OCI-LY3 (cell line): ENCODE results near the gene UBXN1.

ENCODE experiments used
- H2AFZ ChIP-seq: fragments of 200-600, 300-600 bp; shearing (Covaris generic); 2 replicates; pipeline ENCODE4 v1.6.0; 2014; ENCODE audit warnings: antibody characterized with exemption, low read depth, low read length
- H3K27ac ChIP-seq: fragments of 200-600, 300-600 bp; sonication (generic); 2 replicates; pipeline ENCODE4 v1.5.1; 2014; ENCODE audit warnings: mild to moderate bottlenecking, low read length, moderate library complexity, mixed read lengths
- H3K27me3 ChIP-seq: fragments of 200-600, 300-600 bp; sonication (generic); 2 replicates; pipeline ENCODE4 v1.6.1; 2014; ENCODE audit warnings: low read depth, low read length, mixed read lengths
- H3K36me3 ChIP-seq: fragments of 200-600, 300-600 bp; sonication (generic); replicated peaks from 2 replicates; pipeline ENCODE3; 2014; ENCODE audit warnings: low read depth, low read length, mixed read lengths
- H3K4me1 ChIP-seq: fragments of 300-600, 200-600 bp; sonication (generic); 2 replicates; pipeline ENCODE4 v1.6.1; 2014; ENCODE audit warnings: low read length, mixed read lengths
- H3K4me2 ChIP-seq: fragments of 200-600, 300-600 bp; sonication (generic); 2 replicates; pipeline ENCODE4 v1.6.1; 2014; ENCODE audit warnings: low read length, mixed read lengths
- H3K4me3 ChIP-seq: fragments of 300-600, 200-600 bp; sonication (generic); 2 replicates; pipeline ENCODE4 v1.5.1; 2014; ENCODE audit warnings: antibody characterized with exemption, mild to moderate bottlenecking, low read length, moderate library complexity
- H3K79me2 ChIP-seq: fragments of 300-600, 200-600 bp; shearing (Covaris generic); 2 replicates; pipeline ENCODE4 v1.6.1; 2014; ENCODE audit warnings: mild to moderate bottlenecking, low read length, mixed read lengths
- H3K9ac ChIP-seq: fragments of 300-600, 200-600 bp; shearing (Covaris generic); 2 replicates; pipeline ENCODE4 v1.6.0; 2014; ENCODE audit warnings: mild to moderate bottlenecking, low read length, moderate library complexity
- H3K9me3 ChIP-seq: fragments of 200-600, 300-600 bp; shearing (Covaris generic); 2 replicates; pipeline ENCODE4 v1.6.1; 2014; ENCODE audit warnings: low read length, mixed read lengths; ENCODE audit not compliant: insufficient read depth
- H4K20me1 ChIP-seq: fragments of 200-600, 300-600 bp; sonication (generic); 2 replicates; pipeline ENCODE4 v1.6.1; 2016; ENCODE audit warnings: low read length, mixed read lengths; ENCODE audit not compliant: insufficient read depth
- EZH2phosphoT487 ChIP-seq: fragments of 200-600 bp; shearing (Covaris generic); IDR thresholded peaks from 2 replicates; pipeline ENCODE4 v1.6.1; 2018; ENCODE audit warnings: antibody characterized with exemption, mixed run types, low read depth
- TF ChIP-seq, protein P1 (sequence below): fragments of 200-600, 300-600 bp; sonication (generic); IDR thresholded peaks from 2 replicates; pipeline ENCODE4 v1.5.1; 2014; ENCODE audit warnings: antibody characterized with exemption, low read length, low read depth

Gene UBXN1

DNA sequence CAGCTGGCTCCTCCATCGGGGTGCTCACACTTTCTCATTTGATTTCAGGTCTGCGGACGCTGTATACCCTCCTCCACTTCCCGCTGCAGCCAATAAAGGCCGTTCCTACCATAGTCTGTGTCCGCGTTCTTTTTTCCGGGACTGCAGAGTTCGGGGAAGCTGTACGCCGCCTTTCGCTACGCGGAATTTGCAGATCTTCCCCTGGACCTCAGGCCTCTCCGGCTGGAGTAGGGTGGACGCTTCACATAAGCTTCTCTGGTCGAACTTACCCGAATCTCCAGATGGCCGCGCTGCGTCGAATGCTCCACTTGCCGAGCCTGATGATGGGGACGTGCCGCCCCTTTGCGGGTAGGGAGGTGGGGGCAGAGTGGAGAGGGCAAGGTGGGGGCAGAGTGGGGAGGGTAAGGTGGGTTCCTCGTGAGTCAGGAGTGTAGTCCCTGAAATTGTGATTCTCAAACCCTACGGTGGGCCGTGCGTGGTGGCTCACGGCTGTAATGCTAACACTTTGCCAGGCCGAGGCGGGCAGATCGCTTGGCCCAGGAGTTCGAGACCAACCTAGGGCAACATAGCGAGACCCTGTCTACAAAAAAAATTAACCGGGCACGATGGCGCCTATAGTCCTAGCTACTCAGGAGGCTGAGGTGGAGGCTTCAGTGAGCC is 13.1 kb downstream of the UBXN1 start:
- H3K4me1 ChIP-seq = peaks cover 20% of the 10 kb centered on the region
- no peaks in the 10 kb centered on the region for H3K27me3 ChIP-seq
- H4K20me1 ChIP-seq = no peaks in the 10 kb centered on the region
- peak overlapping the region; percentile 90 for H3K4me2 ChIP-seq
- no peaks in the 10 kb centered on the region for H3K9me3 ChIP-seq
- peaks cover 65% of the 10 kb centered on the region for H3K79me2 ChIP-seq
- H3K27ac ChIP-seq = peak overlapping the region; percentile 85
- H3K36me3 ChIP-seq = peaks cover 36% of the 10 kb centered on the region
- peak overlapping the region; percentile 88 for H3K4me3 ChIP-seq
- no peak overlapping the region for H2AFZ ChIP-seq
- peak overlapping the region; percentile 95 for H3K9ac ChIP-seq
- TF ChIP-seq, protein P1, sequence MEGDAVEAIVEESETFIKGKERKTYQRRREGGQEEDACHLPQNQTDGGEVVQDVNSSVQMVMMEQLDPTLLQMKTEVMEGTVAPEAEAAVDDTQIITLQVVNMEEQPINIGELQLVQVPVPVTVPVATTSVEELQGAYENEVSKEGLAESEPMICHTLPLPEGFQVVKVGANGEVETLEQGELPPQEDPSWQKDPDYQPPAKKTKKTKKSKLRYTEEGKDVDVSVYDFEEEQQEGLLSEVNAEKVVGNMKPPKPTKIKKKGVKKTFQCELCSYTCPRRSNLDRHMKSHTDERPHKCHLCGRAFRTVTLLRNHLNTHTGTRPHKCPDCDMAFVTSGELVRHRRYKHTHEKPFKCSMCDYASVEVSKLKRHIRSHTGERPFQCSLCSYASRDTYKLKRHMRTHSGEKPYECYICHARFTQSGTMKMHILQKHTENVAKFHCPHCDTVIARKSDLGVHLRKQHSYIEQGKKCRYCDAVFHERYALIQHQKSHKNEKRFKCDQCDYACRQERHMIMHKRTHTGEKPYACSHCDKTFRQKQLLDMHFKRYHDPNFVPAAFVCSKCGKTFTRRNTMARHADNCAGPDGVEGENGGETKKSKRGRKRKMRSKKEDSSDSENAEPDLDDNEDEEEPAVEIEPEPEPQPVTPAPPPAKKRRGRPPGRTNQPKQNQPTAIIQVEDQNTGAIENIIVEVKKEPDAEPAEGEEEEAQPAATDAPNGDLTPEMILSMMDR = peak; percentile 15; the same call in 1 of the 2 replicates
- no peak for TF ChIP-seq EZH2phosphoT487

- Histone ChIP-seq H3K4me2 (peak within 1 kb of the TSS; percentile 90), H3K4me3 (peak within 1 kb of the TSS; percentile 88), H3K4me1 (peaks cover 20% of the 10 kb centered on the region), H3K27ac (peak within 1 kb of the TSS; percentile 85), H3K79me2 (peaks cover 60% of the 10 kb centered on the region), H4K20me1 (no peaks in the 10 kb centered on the region), H2AFZ (peak within 1 kb of the TSS; percentile 74), H3K9me3 (no peaks in the 10 kb centered on the region), H3K36me3 (peaks cover 36% of the 10 kb centered on the region), H3K27me3 (no peaks in the 10 kb centered on the region), H3K9ac (peak within 1 kb of the TSS; percentile 95)
- TF ChIP-seq, protein P1 = no peak
- TF ChIP-seq EZH2phosphoT487 = no peak
These were observed 13.7 kb downstream of the UBXN1 start, which contains the start of the genes C11orf98 and CSKMT for GRCh38 chr11:62665075-62665598. TSS of gene C11orf98 (minus strand) at chr11:62665210. CDS start at chr11:62665169, 41 bp downstream. TSS of gene CSKMT (plus strand) at chr11:62665312. CDS start at chr11:62665880, 568 bp downstream.

DNA sequence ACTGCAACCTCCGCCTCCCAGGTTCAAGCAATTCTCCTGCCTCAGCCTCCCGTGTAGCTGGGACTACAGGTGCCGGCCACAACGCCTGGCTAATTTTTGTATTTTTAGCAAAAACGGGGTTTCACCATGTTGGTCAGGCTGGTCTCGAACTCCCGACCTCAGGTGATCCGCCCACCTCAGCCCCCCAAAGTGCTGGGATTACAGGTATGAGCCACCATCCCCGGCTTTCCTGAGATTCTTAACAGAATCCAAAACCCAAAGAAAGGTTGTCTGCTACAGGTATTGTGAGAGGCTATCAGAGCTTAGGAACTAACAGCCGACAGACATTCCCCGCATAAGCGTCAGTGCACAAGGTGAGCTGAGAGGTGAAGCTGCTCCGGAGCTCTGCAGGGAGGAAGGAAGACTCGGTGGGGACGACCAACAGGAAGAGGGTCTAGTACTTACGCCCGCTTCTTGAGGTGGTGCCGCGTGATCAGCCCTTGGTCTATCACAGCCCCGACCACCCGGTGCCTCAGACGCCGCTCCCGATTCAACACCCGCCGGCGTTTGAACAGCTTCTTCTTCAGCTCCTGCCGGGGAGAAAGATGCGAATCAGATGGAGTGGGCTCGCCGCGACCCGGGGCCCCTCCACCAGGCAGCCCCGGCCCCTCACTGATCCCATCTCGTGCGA is 14.3 kb downstream of the UBXN1 start:
- H4K20me1 ChIP-seq = no peaks in the 10 kb centered on the region
- peak overlapping the region; percentile 74 for H2AFZ ChIP-seq
- peaks cover 36% of the 10 kb centered on the region for H3K36me3 ChIP-seq
- H3K4me2 ChIP-seq = peak overlapping the region; percentile 70
- peak overlapping the region; percentile 95 for H3K9ac ChIP-seq
- no peaks in the 10 kb centered on the region for H3K27me3 ChIP-seq
- H3K4me3 ChIP-seq = peak overlapping the region; percentile 88
- no peak for TF ChIP-seq EZH2phosphoT487
- TF ChIP-seq, protein P1 = no peak
- H3K27ac ChIP-seq = peak overlapping the region; percentile 85
- peaks cover 20% of the 10 kb centered on the region for H3K4me1 ChIP-seq
- peaks cover 54% of the 10 kb centered on the region for H3K79me2 ChIP-seq
- H3K9me3 ChIP-seq = no peaks in the 10 kb centered on the region

DNA sequence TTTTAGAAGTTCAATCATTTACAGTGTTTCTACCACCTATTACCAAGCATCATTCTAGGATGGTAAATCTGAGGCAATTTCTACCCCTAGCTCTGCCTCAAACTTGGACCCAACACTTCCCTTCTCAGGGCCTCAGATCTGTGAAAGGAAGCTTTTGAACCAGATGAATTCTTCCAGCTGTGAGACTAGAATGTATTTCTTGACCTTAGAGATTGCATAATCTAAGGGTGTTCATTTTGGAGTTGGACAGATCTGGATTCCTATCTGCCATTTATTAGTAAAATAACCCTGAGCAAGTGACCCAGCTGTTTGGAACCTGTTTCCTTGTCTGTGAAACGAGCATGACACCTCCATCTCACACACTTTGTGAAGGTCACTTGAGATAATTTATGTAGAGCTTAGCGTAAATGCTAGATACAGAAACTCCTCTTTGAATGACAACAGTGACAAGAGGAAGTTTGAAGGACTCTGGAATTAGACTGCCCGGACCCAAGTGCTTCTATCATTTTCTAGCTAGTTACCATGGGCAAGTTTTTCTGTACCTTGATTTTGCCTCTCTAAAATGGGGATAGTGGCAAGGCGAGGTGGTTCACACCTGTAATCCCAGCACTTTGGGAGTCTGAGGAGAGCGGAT is 22.0 kb downstream of the UBXN1 start:
- no peak overlapping the region for H3K27ac ChIP-seq
- H2AFZ ChIP-seq = 0 out of 2 replicates have a peak overlapping the region, but pooled peaks have one; percentile 20
- TF ChIP-seq, protein P1 = no peak
- no peak for TF ChIP-seq EZH2phosphoT487
- no peak overlapping the region for H3K4me3 ChIP-seq
- H3K27me3 ChIP-seq = no peaks in the 10 kb centered on the region
- no peak overlapping the region for H3K4me2 ChIP-seq
- peaks cover 12% of the 10 kb centered on the region for H3K79me2 ChIP-seq
- no peaks in the 10 kb centered on the region for H3K9me3 ChIP-seq
- no peak overlapping the region for H3K9ac ChIP-seq
- H3K36me3 ChIP-seq = peaks cover 3% of the 10 kb centered on the region
- peaks cover 11% of the 10 kb centered on the region for H3K4me1 ChIP-seq
- H4K20me1 ChIP-seq = no peaks in the 10 kb centered on the region
